ENCODE measurements around the gene LILRB5.
"Not testable (repeated sequence)": the region's sequence is repeated elsewhere in the genome, so short reads cannot be mapped to it uniquely, and the experiment has no call there.

LILRB5 gene

GRCh38 chr19:54257116-54257480, at the start of gene LILRB5:
LILRB5 (minus strand) TSS chr19:54257273; CDS start chr19:54257193, 80 bp downstream.
- DNase-seq (ENCODE audit: low spot score in 2 of 2) (no peak), ATAC-seq (no peak)
- Mint-ChIP-seq H3K36me3 (no peaks in the 10 kb centered on the region), H3K4me3 (no peak within 1 kb of the TSS), H3K9me3 (no peaks in the 10 kb centered on the region), H3K4me1 (no peaks in the 10 kb centered on the region), H3K27ac (no peak within 1 kb of the TSS)

DNA sequence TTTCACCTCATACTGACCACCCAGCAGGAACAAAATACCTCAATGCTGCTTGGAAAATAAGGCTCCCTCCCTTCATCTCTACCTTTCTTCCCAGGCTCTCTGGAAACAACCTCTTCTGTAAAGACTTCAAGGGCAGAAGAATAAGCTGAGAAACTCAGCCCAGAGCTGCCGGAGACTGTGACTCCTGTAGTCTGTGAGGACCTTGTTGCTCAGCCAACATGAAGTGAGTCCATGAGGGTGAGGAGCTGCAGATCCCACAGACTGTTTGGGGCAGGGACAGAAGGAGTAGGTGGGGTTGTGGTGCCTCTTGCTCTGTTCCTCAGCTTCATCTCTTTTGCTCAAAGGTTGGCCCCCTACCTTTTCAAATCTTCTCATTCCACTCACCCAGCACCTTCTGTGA, 48.1 kb upstream of the LILRB5 start:
- no peak overlapping the region for H3K27ac Mint-ChIP-seq
- H3K9me3 Mint-ChIP-seq = no peaks in the 10 kb centered on the region
- no peak for DNase-seq (ENCODE audit: low spot score in 2 of 2)
- H3K36me3 Mint-ChIP-seq = no peaks in the 10 kb centered on the region
- peaks cover 11% of the 10 kb centered on the region for H3K4me1 Mint-ChIP-seq
- no peak overlapping the region for H3K4me3 Mint-ChIP-seq
- no peak for ATAC-seq

DNA sequence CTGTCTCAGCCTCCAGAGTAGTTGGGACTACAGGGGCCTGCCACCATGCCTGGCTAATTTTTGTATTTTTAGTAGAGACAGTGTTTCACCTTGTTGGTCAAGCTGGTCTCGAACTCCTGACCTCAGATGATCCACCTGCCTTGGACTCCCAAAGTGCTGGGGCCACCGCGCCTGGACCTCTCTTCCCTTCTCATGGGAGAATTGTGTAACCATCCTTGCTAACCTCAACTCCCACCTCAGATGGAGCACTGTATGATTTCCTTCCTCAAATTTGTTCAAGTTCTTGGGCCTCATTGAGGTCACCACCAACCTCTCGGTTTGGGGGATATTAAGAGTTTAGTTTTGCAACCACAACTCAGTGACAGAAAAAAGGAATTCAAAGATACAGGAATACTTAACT, 45.2 kb upstream of the LILRB5 start:
- no peak for DNase-seq (ENCODE audit: low spot score in 2 of 2)
- Mint-ChIP-seq H3K27ac (no peak overlapping the region), H3K4me3 (no peak overlapping the region), H3K36me3 (no peaks in the 10 kb centered on the region), H3K9me3 (no peaks in the 10 kb centered on the region), H3K4me1 (peaks cover 11% of the 10 kb centered on the region)
- no peak for ATAC-seq

DNA sequence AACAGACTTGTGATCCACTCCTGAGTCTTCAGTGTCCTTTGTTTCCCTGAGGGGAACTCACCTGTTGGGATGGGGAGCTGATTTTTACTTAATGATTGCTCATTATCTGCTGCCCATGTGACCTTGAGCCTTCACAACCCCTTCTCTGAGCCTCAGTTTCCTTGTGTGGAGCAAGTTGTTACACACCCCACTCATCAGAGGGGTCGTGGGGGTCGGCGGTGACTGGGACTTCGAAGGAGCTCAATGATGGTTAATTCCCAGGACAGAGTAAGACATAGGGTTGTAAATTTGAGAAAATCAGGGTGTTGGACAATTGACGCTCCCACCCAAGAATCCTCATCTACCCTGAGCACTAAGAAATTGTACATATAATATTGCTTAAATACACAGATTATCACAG, 42.4 kb upstream of the LILRB5 start:
- Mint-ChIP-seq H3K36me3 (no peaks in the 10 kb centered on the region), H3K27ac (no peak overlapping the region), H3K9me3 (no peaks in the 10 kb centered on the region), H3K4me1 (peaks cover 4% of the 10 kb centered on the region), H3K4me3 (no peak overlapping the region)
- ATAC-seq (no peak), DNase-seq (ENCODE audit: low spot score in 2 of 2) (no peak)

DNA sequence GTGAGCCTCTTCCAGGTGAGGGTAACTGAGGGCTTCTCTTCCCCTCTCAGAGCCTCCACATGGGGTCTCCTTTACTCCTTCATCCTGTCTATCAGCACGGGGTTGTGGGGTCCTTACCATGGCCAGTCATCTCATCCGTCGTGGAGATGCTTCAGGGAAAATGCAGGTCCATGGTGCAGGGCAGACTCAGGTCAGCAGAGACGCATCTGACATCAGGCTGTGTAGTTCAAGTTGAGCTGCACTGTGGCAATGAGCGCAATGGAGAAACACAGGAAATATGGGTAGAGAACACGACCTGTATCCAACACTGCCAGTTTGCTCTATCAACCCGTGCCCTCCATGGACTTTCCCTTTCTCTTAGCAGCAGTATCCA, 42.0 kb upstream of the LILRB5 start:
- ATAC-seq = no peak
- Mint-ChIP-seq H3K9me3 (peaks cover 3% of the 10 kb centered on the region), H3K36me3 (no peaks in the 10 kb centered on the region), H3K4me3 (no peak overlapping the region), H3K27ac (no peak overlapping the region), H3K4me1 (no peaks in the 10 kb centered on the region)
- DNase-seq (ENCODE audit: low spot score in 2 of 2) = no peak

GRCh38 chr19:54298357-54299125, 41.5 kb upstream of the LILRB5 start:
- peaks cover 3% of the 10 kb centered on the region for H3K9me3 Mint-ChIP-seq
- DNase-seq (ENCODE audit: low spot score in 2 of 2) = no peak
- peak; percentile 16 for ATAC-seq
- no peak overlapping the region for H3K4me3 Mint-ChIP-seq
- H3K36me3 Mint-ChIP-seq = no peaks in the 10 kb centered on the region
- no peak overlapping the region for H3K27ac Mint-ChIP-seq
- no peaks in the 10 kb centered on the region for H3K4me1 Mint-ChIP-seq

DNA sequence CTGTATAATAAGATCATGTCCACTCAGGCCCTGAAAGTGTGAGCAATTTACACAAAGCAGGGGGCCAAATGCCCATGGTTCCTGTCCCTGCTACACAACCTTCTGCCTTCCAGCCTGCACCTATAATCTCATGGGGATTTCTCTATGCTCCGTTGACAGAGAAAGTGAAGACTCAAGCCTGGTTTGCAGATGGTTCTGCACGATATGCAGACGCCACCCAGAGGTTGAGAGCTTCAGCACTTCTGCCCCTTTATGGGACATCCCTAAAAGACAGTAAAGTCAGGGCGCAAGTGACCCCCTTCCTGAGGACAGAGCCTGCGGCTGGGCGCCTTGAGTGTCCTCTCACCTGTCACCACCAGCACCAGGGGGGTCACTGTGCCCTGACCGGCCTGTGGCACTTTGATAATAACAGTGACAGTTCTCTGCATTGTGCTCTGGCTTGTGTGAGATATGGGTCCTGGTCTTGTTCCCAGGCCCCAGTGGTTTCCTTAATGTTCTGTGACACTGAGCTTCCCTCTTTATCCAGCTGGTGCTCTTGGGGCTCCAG, 40.8 kb upstream of the LILRB5 start:
- DNase-seq (ENCODE audit: low spot score in 2 of 2) (no peak), ATAC-seq (peak; percentile 13)
- Mint-ChIP-seq H3K4me3 (no peak overlapping the region), H3K27ac (no peak overlapping the region), H3K4me1 (no peaks in the 10 kb centered on the region), H3K9me3 (peaks cover 3% of the 10 kb centered on the region), H3K36me3 (no peaks in the 10 kb centered on the region)

DNA sequence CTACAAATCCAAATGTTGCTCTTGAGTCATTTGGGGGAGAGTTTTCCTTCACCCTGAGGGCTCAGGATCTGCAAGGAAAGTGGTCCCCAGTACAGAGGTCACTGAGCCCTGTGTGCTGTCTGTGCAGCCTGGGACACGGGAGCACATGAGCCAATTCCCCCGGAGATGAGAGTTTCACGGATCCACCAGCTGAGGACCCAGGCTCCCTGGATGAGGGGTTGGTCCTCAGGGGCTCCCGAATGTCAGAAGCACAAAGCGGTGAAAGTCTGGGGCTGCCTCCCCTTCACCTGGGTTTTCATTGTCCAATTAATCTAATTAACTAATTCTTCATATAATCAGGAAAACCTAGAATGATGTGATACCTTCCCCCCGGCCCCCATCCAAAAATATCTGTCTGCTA, 37.5 kb upstream of the LILRB5 start:
- ATAC-seq (no peak), DNase-seq (ENCODE audit: low spot score in 2 of 2) (no peak)
- Mint-ChIP-seq H3K9me3 (peaks cover 3% of the 10 kb centered on the region), H3K4me3 (no peak overlapping the region), H3K36me3 (no peaks in the 10 kb centered on the region), H3K4me1 (no peaks in the 10 kb centered on the region), H3K27ac (no peak overlapping the region)

- not testable (repeated sequence) for H3K9me3 Mint-ChIP-seq; ATAC-seq; H3K27ac Mint-ChIP-seq; H3K36me3 Mint-ChIP-seq; H3K4me3 Mint-ChIP-seq; DNase-seq (ENCODE audit: low spot score in 2 of 2); H3K4me1 Mint-ChIP-seq
Measured at GRCh38 chr19:54289160-54289559, 32.1 kb upstream of the LILRB5 start.

DNA sequence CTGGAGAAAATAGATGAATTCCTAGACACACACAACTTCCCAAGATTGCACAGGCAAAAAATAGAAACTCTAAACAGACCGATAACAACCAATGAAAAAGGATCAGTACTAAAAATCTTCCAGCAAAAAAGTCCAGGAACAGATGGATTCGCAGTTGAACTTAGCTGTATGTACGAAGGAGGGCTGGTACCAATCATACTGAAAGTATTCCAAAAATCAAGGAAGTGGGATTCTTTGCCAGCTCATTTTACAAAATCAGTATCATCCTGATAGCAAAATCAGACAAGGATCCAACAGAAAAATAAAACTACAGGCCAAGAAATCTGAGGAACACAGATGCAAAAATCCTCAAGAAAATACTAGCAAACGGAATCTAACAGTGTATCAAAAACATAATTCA, 30.4 kb upstream of the LILRB5 start:
- Mint-ChIP-seq H3K4me3 (no peak overlapping the region), H3K36me3 (no peaks in the 10 kb centered on the region), H3K9me3 (no peaks in the 10 kb centered on the region), H3K27ac (no peak overlapping the region), H3K4me1 (peaks cover 7% of the 10 kb centered on the region)
- ATAC-seq = no peak
- no peak for DNase-seq (ENCODE audit: low spot score in 2 of 2)

DNA sequence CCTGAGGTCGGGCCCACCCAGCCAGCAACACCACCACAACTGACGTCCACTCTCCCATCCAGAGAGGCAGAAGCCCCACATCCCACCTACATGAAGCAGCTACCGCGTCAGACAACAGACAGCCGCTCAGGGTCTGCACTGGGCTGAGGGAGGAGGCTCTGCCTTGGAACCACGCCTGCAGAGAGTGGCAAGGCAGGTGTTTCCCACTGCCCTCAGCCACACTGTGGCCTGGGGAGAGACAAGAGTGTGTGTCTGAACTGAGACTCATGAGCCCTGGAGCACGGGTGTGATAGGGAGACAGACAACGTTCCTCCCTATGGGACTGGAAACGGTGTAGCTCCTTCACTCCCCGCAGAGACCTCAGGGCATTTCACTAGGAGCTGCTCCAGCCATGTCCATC, 29.2 kb upstream of the LILRB5 start:
- not testable (repeated sequence) for H3K36me3 Mint-ChIP-seq; H3K9me3 Mint-ChIP-seq; H3K4me3 Mint-ChIP-seq; DNase-seq (ENCODE audit: low spot score in 2 of 2); H3K4me1 Mint-ChIP-seq
- ATAC-seq = peak; percentile 19
- H3K27ac Mint-ChIP-seq = peak overlapping the region; percentile 26

DNA sequence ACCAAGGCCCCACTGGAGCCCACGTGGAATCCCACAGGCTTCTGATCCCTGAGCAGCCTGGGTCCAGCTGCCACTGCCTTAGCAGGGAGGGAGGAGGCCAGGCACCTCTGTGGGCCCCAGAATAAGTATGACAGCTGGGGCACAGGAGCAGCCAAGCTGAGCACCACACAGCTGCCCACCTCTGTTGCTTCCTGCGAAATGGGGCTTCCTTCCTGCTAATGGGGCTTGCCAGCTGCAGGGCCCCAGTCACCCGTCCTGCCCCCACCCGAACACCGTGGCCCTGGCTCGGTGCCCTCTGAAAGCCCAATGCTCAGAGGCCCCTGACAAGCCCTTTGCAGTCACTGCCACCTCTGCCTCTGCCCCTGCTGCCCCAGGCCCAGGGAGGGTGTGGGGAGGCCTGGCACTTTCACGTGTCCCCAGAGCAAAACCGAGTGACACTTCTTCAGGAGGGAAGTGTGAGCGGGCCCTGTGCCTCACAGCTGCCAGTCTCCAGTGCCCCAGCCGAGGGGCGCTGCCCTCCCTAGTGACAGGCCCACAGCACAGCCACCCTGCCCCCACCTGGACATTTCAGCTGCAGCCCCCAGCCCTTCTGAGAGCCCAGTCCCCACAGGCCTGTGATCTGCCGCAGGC, 28.5 kb upstream of the LILRB5 start:
- H3K36me3 Mint-ChIP-seq; H3K4me3 Mint-ChIP-seq; DNase-seq (ENCODE audit: low spot score in 2 of 2); H3K9me3 Mint-ChIP-seq; H3K4me1 Mint-ChIP-seq: not testable (repeated sequence)
- H3K27ac Mint-ChIP-seq = peak overlapping the region; percentile 26
- peak; percentile 57 for ATAC-seq

DNA sequence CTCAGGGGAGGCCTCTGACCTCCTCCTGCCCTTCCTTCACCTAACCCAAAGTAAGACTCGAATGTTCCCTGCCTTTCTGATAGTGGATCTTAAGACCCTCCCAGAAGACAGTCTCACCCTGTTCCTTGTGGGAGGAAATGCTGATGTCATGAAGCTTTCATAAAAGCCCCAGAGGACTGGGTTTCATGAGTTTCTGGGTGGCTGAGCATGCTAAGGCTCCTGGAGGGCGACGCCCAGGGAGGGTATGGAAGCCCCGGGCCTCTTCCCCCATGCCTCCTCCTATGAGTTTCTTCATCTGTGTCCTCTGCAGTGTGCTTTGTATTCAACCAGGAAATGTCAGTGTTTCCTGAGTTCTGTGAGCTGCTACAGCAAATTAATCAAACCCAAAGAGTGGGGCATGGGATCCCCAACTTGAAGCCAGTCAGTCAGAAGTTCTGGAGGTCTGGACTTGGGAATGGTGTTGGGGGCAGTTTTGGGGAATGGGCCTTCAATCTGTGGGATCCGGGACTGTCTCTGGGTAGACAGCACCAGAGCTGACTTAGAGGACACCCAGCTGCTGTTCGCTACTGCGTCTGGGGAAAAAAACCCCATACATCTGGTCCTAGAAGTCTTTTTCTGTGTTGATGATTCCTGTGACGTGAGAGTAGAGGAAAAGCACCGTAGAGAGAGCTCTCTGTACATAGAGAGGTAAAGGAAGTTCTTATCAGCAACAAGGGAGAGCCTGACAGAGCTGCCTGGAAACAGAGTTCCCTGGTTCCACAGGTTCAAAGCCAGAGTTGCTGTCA, 25.8 kb upstream of the LILRB5 start:
- Mint-ChIP-seq H3K4me1 (peaks cover 7% of the 10 kb centered on the region), H3K9me3 (no peaks in the 10 kb centered on the region), H3K36me3 (no peaks in the 10 kb centered on the region), H3K4me3 (no peak overlapping the region), H3K27ac (no peak overlapping the region)
- ATAC-seq = no peak
- no peak for DNase-seq (ENCODE audit: low spot score in 2 of 2)

DNA sequence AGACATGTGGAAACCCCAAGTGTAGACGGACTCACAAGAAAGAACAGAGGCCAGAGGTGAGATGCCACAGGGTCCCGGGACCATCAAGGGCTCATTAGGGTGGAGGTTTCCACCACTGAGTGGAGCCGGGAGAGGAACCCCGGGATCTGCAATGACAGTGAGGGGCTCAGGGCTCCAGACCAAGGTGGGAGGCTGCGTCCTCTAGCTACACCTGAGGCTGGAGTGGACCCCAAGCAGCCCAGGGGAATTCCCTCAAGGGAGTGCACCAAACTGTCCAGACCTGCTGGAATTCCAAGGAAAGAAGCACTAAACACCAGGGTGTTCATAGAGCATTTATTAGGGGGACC, 24.6 kb upstream of the LILRB5 start:
- H3K27ac Mint-ChIP-seq; ATAC-seq; DNase-seq (ENCODE audit: low spot score in 2 of 2); H3K36me3 Mint-ChIP-seq; H3K4me1 Mint-ChIP-seq; H3K9me3 Mint-ChIP-seq; H3K4me3 Mint-ChIP-seq: not testable (repeated sequence)

GRCh38 chr19:54281007-54281728, 24.1 kb upstream of the LILRB5 start, which contains the start of gene LILRB2:
LILRB2 (minus strand) TSS chr19:54281110; CDS start chr19:54280496, 614 bp downstream.
- H3K36me3 Mint-ChIP-seq = no peaks in the 10 kb centered on the region
- peaks cover 7% of the 10 kb centered on the region for H3K4me1 Mint-ChIP-seq
- no peak for ATAC-seq
- H3K9me3 Mint-ChIP-seq = no peaks in the 10 kb centered on the region
- H3K4me3 Mint-ChIP-seq = no peak within 1 kb of the TSS
- no peak for DNase-seq (ENCODE audit: low spot score in 2 of 2)
- H3K27ac Mint-ChIP-seq = no peak within 1 kb of the TSS

Measured in stimulated activated effector memory CD8-positive, alpha-beta T cell treated with anti-CD3 and anti-CD28 coated beads, Interleukin-12 subunit alpha, Interleukin-12 subunit beta, amount 100 ng/mL, for 72 hours (primary cell).